GM12878 (cell line): Measurements from ENCODE around the gene CRYBB1. TPM values are rescaled to one million over a fixed set of nuclear protein-coding genes. Genes with fewer than 3 reads are reported as not detected.

ENCODE experiments used
- ATAC-seq: fragments of 200-7000 bp; cut with Tn5 transposase; 3 replicates; pipeline ENCODE4 v1.9.1; 2020; ENCODE audit warnings: mild to moderate bottlenecking, moderate library complexity
- BruUV-seq: library from RNA; stranded (reverse); fragments of 400-500 nt; replicated peaks from 2 replicates; lab custom pipeline; 2021; lab: Mats Ljungman, UMichigan
- CTCF ChIA-PET: fragments of 300-600 bp; sonication (Branson Sonifier 250); formaldehyde crosslinking; extraction: SDS; loops from one replicate; lab custom pipeline; 2021; ENCODE audit warnings: inconsistent platforms; lab: Yijun Ruan, JAX
- POLR2A ChIA-PET: fragments of 350-600 bp; formaldehyde crosslinking; extraction: SDS; loops from one replicate; lab custom pipeline; 2021; ENCODE audit warnings: inconsistent platforms; lab: Charles Lee
- RAD21 ChIA-PET: fragments of 300-600 bp; sonication (Branson Sonifier 250); formaldehyde crosslinking; loops from one replicate; lab custom pipeline; 2023; ENCODE audit warnings: antibody characterized with exemption; ENCODE audit not compliant: unreplicated experiment; lab: Charles Lee
- SMC1A ChIA-PET: fragments of 300-600 bp; sonication (Branson Sonifier 250); formaldehyde crosslinking; loops from one replicate; lab custom pipeline; 2023; ENCODE audit not compliant: unreplicated experiment, uncharacterized antibody; lab: Charles Lee
- DNase-seq: peaks from one replicate; pipeline ENCODE4 v3.0.0-alpha.2; 2011; ENCODE audit warnings: low read depth, low spot score
- FAIRE-seq: peaks from 3 replicates; lab custom pipeline; 2011; peaks lifted over from hg19 to GRCh38; lab: Jason Lieb, UNC
- H2AFZ ChIP-seq: 2 replicates; pipeline ENCODE4 v1.6.0; 2011; ENCODE audit warnings: low read depth, low read length, control low read depth; ENCODE audit not compliant: control insufficient read depth
- H3K27ac ChIP-seq: 2 replicates; pipeline ENCODE4 v1.5.1; 2011; ENCODE audit warnings: control low read depth; ENCODE audit not compliant: control insufficient read depth, insufficient read depth
- H3K27me3 ChIP-seq, 2 experiments: replicated peaks in 1 of 2; 2 replicates each; pipeline versions ENCODE4 v1.6.0 to v1.6.1; 2011; ENCODE audit warnings: low read length in 1 of 2; ENCODE audit not compliant: control insufficient read depth in 2 of 2, insufficient read depth in 2 of 2
- H3K36me3 ChIP-seq, 2 experiments: 2 replicates each; pipeline ENCODE4 v1.5.1; 2011; ENCODE audit warnings: low read length in 1 of 2; ENCODE audit not compliant: control insufficient read depth in 2 of 2, insufficient read depth in 2 of 2
- H3K4me1 ChIP-seq: 2 replicates; pipeline ENCODE4 v1.6.1; 2011; ENCODE audit warnings: mild to moderate bottlenecking, low read length, moderate library complexity, mixed read lengths; ENCODE audit not compliant: control insufficient read depth, insufficient read depth
- H3K4me2 ChIP-seq: 2 replicates; pipeline ENCODE4 v1.6.0; 2011; ENCODE audit warnings: control low read depth; ENCODE audit not compliant: control insufficient read depth, insufficient read depth
- H3K4me3 ChIP-seq: fragments of 200-600 bp; sonication (generic); 2 replicates; pipeline ENCODE4 v1.5.1; 2016
- H3K79me2 ChIP-seq: 2 replicates; pipeline ENCODE4 v1.6.0; 2011; ENCODE audit warnings: low read length; ENCODE audit not compliant: control insufficient read depth, insufficient read depth
- H3K9ac ChIP-seq: 2 replicates; pipeline ENCODE4 v1.8.0; 2011; ENCODE audit warnings: low read length, control low read depth, mixed read lengths; ENCODE audit not compliant: control insufficient read depth, insufficient read depth
- H3K9me3 ChIP-seq: replicated peaks from 3 replicates; pipeline ENCODE4 v1.5.1; 2011; ENCODE audit warnings: mild to moderate bottlenecking, low read length; ENCODE audit not compliant: control insufficient read depth, insufficient read depth
- H4K20me1 ChIP-seq: 2 replicates; pipeline ENCODE4 v1.6.0; 2011; ENCODE audit not compliant: control insufficient read depth, insufficient read depth
- ATF7 ChIP-seq: fragments of 450-650 bp; IDR thresholded peaks from 2 replicates; pipeline ENCODE4 v1.6.1; 2016; ENCODE audit warnings: low read depth, mild to moderate bottlenecking
- BRCA1 ChIP-seq: IDR thresholded peaks from 2 replicates; pipeline ENCODE4 v1.6.1; 2011; ENCODE audit warnings: low read depth, low read length, improper control_type of control experiment
- GATAD2B ChIP-seq: fragments of 450-650 bp; conservative IDR thresholded peaks from 2 replicates; pipeline ENCODE4 v1.6.1; 2017; ENCODE audit warnings: low read depth, mild to moderate bottlenecking, moderate library complexity
- MTA3 ChIP-seq: IDR thresholded peaks from 2 replicates; pipeline ENCODE4 v1.6.1; 2012; ENCODE audit warnings: low read length, inconsistent platforms, borderline replicate concordance
- NFXL1 ChIP-seq: fragments of 450-650 bp; IDR thresholded peaks from 2 replicates; pipeline ENCODE4 v1.6.1; 2017; ENCODE audit warnings: antibody characterized with exemption, mild to moderate bottlenecking, borderline replicate concordance
- NRF1 ChIP-seq: conservative IDR thresholded peaks from 2 replicates; pipeline ENCODE4 v1.6.1; 2011; ENCODE audit warnings: mild to moderate bottlenecking, low read depth, low read length, improper control_type of control experiment
- PML ChIP-seq: IDR thresholded peaks from 2 replicates; pipeline ENCODE4 v1.6.1; 2012; ENCODE audit warnings: low read length, inconsistent platforms
- RB1 ChIP-seq: fragments of 450-650 bp; formaldehyde crosslinking; IDR thresholded peaks from 2 replicates; pipeline ENCODE4 v1.6.1; 2017; ENCODE audit warnings: mild to moderate bottlenecking, borderline replicate concordance
- SMC3 ChIP-seq: IDR thresholded peaks from 2 replicates; pipeline ENCODE4 v1.6.1; 2011; ENCODE audit warnings: low read length, improper control_type of control experiment, borderline replicate concordance
- TBL1XR1 ChIP-seq: IDR thresholded peaks from 2 replicates; pipeline ENCODE4 v1.6.1; 2012; ENCODE audit warnings: low read depth, low read length, improper control_type of control experiment
- TCF12 ChIP-seq: IDR thresholded peaks from 2 replicates; pipeline ENCODE4 v1.6.1; 2011; ENCODE audit warnings: low read depth, mild to moderate bottlenecking, low read length
- ZBED1 ChIP-seq: IDR thresholded peaks from 2 replicates; pipeline ENCODE4 v1.6.1; 2016; ENCODE audit warnings: borderline replicate concordance
- ZBTB4 ChIP-seq: fragments of 450-650 bp; formaldehyde crosslinking; IDR thresholded peaks from 2 replicates; pipeline ENCODE4 v1.4.0; 2022; ENCODE audit warnings: mild to moderate bottlenecking, moderate library complexity
- ZSCAN29 ChIP-seq: fragments of 450-650 bp; IDR thresholded peaks from 2 replicates; pipeline ENCODE4 v1.6.1; 2017; ENCODE audit warnings: mild to moderate bottlenecking, moderate library complexity
- WGBS: methylation state at CpG from one replicate; pipeline ENCODE4 v1.1.6; 2016; ENCODE audit warnings: low lambda C conversion rate; ENCODE audit not compliant: insufficient replicate concordance, insufficient coverage; ENCODE audit errors: missing lambda C conversion rate; 5-methylcytosine and 5-hydroxymethylcytosine counted together
- in situ Hi-C: fragments of 300-500 bp; cut with MboI; formaldehyde crosslinking; loops from 9 replicates; pipeline ENCODE4 v1.14.3; 2018; ENCODE audit warnings: mixed read lengths
- intact Hi-C: fragments of 100-400 bp; cut with micrococcal nuclease; formaldehyde crosslinking; loops from one replicate; pipeline ENCODE4 v1.14.2; 2022; ENCODE audit not compliant: unreplicated experiment
- polyA plus RNA-seq, 11 experiments: library from polyadenylated mRNA; depleted of rRNA in 4 of 11; unstranded in 6 of 11; stranded (reverse) in 5 of 11; fragments of >200 nt; fragmentation: Nextera tagmentation in 4 of 11; fragmentation: Illumina TruSeq in 1 of 11; extraction: Ambion mirVana in 4 of 11; extraction: Trizol in 1 of 11; gene quantifications; 1 replicate in 1 of 11; 2 replicates in 10 of 11; pipeline versions ENCODE4 v1.2.1 to v1.2.3, GENCODE V29; 2011 to 2016; ENCODE audit warnings: inconsistent platforms in 2 of 11, missing spikeins in 2 of 11, low read depth in 1 of 11
- total RNA-seq, 4 experiments: library from RNA; depleted of rRNA in 3 of 4; stranded (reverse); fragments of >200 nt in 3 of 4; fragmentation: Illumina TruSeq in 1 of 4; extraction: Trizol in 1 of 4; gene quantifications; 2 replicates each; pipeline versions ENCODE4 v1.2.1 to v1.2.3, GENCODE V29; 2013 to 2021
- TF ChIP-seq, protein P1 (sequence below): fragments of 450-650 bp; IDR thresholded peaks from 2 replicates; pipeline ENCODE4 v1.6.1; 2017; ENCODE audit warnings: mild to moderate bottlenecking, low read depth, inconsistent platforms; ENCODE audit not compliant: poor library complexity, severe bottlenecking
- TF ChIP-seq, protein P2 (sequence below): fragments of 450-650 bp; formaldehyde crosslinking; IDR thresholded peaks from 2 replicates; pipeline ENCODE4 v1.5.0; 2022; ENCODE audit warnings: mild to moderate bottlenecking, missing genetic modification characterization

The CRYBB1 gene
- total and polyA plus RNA-seq, 10 of the 15 experiments (the other 5 are each of a cell fraction or from before 2014, with no cell fraction given): 0.09 to 0.64 (median 0.23) TPM; not detected in 5

DNA sequence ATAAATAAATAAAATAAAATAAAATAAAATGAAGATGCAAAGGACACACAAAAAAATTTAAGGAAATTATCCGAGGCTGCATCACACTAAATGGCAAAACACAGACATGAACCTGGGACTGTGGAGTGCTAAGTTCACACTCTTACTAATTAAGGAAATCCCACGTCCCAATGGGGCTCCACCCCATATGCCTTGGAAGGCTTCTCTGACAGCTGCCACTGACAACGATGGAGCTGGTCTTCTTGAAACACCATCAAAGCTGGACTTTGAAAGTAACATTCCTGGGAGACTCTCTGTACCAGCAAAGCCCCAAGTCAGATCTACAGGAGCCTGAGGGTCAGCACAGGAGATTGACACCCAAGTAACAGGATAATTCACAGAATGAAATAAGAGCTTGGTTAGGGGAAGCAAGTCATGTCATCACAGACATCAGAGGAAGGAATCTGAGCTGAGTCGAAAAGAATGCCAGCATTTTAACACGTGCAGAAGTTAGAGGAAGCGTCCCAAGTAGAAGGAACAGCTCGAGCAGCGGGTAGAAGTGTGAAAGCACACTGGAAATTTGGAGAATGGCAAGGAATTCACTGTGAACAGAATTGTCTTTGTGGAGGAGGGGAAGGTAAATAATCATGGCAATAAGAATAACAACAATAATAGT lies 41.7 kb downstream of the CRYBB1 start:
- Histone ChIP-seq H3K4me1 (peaks cover 13% of the 10 kb centered on the region), H4K20me1 (0 out of 2 replicates have a peak, but pooled peaks cover 3% of the 10 kb centered on the region), H3K36me3 (peaks cover 0 to 3% of the 10 kb centered on the region in 2 experiments; a peak in 1 of 4 replicates), H3K9me3 (no peaks in the 10 kb centered on the region), H3K79me2 (peaks cover 14% of the 10 kb centered on the region), H2AFZ (no peak overlapping the region), H3K4me2 (no peak overlapping the region), H3K27me3 (no peaks in the 10 kb centered on the region), H3K27ac (no peak overlapping the region), H3K9ac (no peak overlapping the region), H3K4me3 (no peak overlapping the region)
- FAIRE-seq: no peak
- BruUV-seq: no TSS peak
- RAD21 ChIA-PET: interaction anchor here (0.6 kb wide), 1 partner anchor 175 kb away, joined by 3 read pairs; no protein-coding TSS in a partner anchor
- SMC1A ChIA-PET: no interaction called here
- POLR2A ChIA-PET: interaction anchor here (1.6 kb wide), 1 partner anchor 39 kb away, joined by 8 read pairs; no protein-coding TSS in a partner anchor
- CTCF ChIA-PET: no interaction called here
- in situ Hi-C loops (no loop called here), intact Hi-C loops (no loop called here)
- no peak for ATAC-seq
- DNase-seq: no peak
- WGBS: 69% methylated on average over 8 of the region's 8 CpGs
- TF ChIP-seq, protein P1, sequence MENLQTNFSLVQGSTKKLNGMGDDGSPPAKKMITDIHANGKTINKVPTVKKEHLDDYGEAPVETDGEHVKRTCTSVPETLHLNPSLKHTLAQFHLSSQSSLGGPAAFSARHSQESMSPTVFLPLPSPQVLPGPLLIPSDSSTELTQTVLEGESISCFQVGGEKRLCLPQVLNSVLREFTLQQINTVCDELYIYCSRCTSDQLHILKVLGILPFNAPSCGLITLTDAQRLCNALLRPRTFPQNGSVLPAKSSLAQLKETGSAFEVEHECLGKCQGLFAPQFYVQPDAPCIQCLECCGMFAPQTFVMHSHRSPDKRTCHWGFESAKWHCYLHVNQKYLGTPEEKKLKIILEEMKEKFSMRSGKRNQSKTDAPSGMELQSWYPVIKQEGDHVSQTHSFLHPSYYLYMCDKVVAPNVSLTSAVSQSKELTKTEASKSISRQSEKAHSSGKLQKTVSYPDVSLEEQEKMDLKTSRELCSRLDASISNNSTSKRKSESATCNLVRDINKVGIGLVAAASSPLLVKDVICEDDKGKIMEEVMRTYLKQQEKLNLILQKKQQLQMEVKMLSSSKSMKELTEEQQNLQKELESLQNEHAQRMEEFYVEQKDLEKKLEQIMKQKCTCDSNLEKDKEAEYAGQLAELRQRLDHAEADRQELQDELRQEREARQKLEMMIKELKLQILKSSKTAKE: no peak
- no peak for TF ChIP-seq ATF7
- no peak for TF ChIP-seq GATAD2B
- TF ChIP-seq, protein P2, sequence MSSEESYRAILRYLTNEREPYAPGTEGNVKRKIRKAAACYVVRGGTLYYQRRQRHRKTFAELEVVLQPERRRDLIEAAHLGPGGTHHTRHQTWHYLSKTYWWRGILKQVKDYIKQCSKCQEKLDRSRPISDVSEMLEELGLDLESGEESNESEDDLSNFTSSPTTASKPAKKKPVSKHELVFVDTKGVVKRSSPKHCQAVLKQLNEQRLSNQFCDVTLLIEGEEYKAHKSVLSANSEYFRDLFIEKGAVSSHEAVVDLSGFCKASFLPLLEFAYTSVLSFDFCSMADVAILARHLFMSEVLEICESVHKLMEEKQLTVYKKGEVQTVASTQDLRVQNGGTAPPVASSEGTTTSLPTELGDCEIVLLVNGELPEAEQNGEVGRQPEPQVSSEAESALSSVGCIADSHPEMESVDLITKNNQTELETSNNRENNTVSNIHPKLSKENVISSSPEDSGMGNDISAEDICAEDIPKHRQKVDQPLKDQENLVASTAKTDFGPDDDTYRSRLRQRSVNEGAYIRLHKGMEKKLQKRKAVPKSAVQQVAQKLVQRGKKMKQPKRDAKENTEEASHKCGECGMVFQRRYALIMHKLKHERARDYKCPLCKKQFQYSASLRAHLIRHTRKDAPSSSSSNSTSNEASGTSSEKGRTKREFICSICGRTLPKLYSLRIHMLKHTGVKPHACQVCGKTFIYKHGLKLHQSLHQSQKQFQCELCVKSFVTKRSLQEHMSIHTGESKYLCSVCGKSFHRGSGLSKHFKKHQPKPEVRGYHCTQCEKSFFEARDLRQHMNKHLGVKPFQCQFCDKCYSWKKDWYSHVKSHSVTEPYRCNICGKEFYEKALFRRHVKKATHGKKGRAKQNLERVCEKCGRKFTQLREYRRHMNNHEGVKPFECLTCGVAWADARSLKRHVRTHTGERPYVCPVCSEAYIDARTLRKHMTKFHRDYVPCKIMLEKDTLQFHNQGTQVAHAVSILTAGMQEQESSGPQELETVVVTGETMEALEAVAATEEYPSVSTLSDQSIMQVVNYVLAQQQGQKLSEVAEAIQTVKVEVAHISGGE (CRISPR knock-in tag): no peak
- no peak for TF ChIP-seq SMC3
- no peak for TF ChIP-seq NFXL1
- no peak for TF ChIP-seq TBL1XR1
- no peak for TF ChIP-seq ZBTB4 (CRISPR knock-in tag)
- no peak for TF ChIP-seq TCF12
- no peak for TF ChIP-seq PML
- no peak for TF ChIP-seq RB1
- no peak for TF ChIP-seq ZBED1
- no peak for TF ChIP-seq BRCA1
- TF ChIP-seq MTA3: no peak
- no peak for TF ChIP-seq NRF1
- TF ChIP-seq ZSCAN29: no peak
